ENCODE results near the gene YPEL1.

GRCh38 chr22:21739828-21740377 is 4.3 kb upstream of the YPEL1 start:
- TF ChIP-seq RAD51 (IDR thresholded peaks at IDR 0.05) = no peak
- TF ChIP-seq RBBP5 (conservative IDR thresholded peaks at IDR 0.05) = no peak
- no peak for TF ChIP-seq EP300 (IDR thresholded peaks at IDR 0.05; ENCODE audit: borderline replicate concordance in 1 of 2, control insufficient read depth in 1 of 2, low read depth in 2 of 2, low read length in 2 of 2)
- no peak for TF ChIP-seq CTCF (IDR thresholded peaks at IDR 0.05 in 2 of 3, conservative IDR thresholded peaks at IDR 0.05 in 1 of 3; ENCODE audit: control insufficient read depth in 2 of 3, extremely low read depth in 1 of 3, insufficient read depth in 1 of 3, low read depth in 3 of 3, low read length in 3 of 3)
- TF ChIP-seq IRF3 (IDR thresholded peaks at IDR 0.05) = no peak
- TF ChIP-seq POLR2A (IDR thresholded peaks at IDR 0.05; ENCODE audit: low read depth, low read length) = no peak
- TF ChIP-seq BRCA1 (IDR thresholded peaks at IDR 0.05; ENCODE audit: low read depth, low read length) = no peak
- no peak for TF ChIP-seq MTA3 (IDR thresholded peaks at IDR 0.05; ENCODE audit: borderline replicate concordance, low read length)
- no peak for TF ChIP-seq ATF3 (IDR thresholded peaks at IDR 0.05; ENCODE audit: borderline replicate concordance, extremely low read depth, low read depth, low read length)
- TF ChIP-seq YY1 (IDR thresholded peaks at IDR 0.05; ENCODE audit: low read depth, low read length) = no peak
- no peak for TF ChIP-seq GABPA (IDR thresholded peaks at IDR 0.05; ENCODE audit: low read depth)

Data from GM12878 (cell line).